Astrocyte (in vitro differentiated cells and primary cell): Measurements from ENCODE around the gene GPR42.

Experiments
- EZH2 ChIP-seq: IDR thresholded peaks from 2 replicates; pipeline ENCODE4 v1.6.1; 2012; ENCODE audit warnings: mild to moderate bottlenecking, low read length, inconsistent platforms; ENCODE audit not compliant: insufficient read depth
- TF ChIP-seq, protein P1 (sequence below): IDR thresholded peaks from 2 replicates; pipeline ENCODE4 v1.5.1; 2011; ENCODE audit warnings: low read depth, mild to moderate bottlenecking, inconsistent platforms, low read length, moderate library complexity; ENCODE audit not compliant: insufficient read depth

DNA sequence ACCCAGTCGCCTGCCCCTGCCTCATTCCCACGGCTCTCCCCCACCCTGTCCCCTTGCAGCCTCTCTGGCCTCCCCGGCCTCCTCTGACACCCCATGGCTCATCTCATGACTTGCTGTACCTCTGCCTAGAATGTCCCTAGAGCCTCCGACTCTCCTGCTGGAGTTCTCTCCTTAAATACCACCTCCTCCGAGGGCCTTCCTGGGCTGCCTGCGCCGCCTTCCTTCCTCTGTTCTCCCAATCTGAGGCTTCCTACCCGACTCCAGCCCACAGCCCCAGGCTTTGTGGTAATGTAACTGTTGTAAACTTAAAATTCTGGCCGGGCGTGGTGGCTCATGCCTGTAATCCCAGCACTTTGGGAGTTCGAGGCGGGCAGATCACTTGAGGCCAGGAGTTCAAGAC, 27.7 kb downstream of the GPR42 start:
- TF ChIP-seq, protein P1, sequence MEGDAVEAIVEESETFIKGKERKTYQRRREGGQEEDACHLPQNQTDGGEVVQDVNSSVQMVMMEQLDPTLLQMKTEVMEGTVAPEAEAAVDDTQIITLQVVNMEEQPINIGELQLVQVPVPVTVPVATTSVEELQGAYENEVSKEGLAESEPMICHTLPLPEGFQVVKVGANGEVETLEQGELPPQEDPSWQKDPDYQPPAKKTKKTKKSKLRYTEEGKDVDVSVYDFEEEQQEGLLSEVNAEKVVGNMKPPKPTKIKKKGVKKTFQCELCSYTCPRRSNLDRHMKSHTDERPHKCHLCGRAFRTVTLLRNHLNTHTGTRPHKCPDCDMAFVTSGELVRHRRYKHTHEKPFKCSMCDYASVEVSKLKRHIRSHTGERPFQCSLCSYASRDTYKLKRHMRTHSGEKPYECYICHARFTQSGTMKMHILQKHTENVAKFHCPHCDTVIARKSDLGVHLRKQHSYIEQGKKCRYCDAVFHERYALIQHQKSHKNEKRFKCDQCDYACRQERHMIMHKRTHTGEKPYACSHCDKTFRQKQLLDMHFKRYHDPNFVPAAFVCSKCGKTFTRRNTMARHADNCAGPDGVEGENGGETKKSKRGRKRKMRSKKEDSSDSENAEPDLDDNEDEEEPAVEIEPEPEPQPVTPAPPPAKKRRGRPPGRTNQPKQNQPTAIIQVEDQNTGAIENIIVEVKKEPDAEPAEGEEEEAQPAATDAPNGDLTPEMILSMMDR: no peak
- TF ChIP-seq EZH2: no peak
